Transverse colon (tissue), 4 donors: ENCODE results near the gene SCTR. TPM values are rescaled to one million over a fixed set of nuclear protein-coding genes. Genes with fewer than 3 reads are reported as not detected.

Experiments used
- DNase-seq: peaks from one replicate; pipeline ENCODE4 v3.0.0-alpha.2; 2019
- H3K27ac ChIP-seq, 4 donors: fragments of 200-600 bp; sonication (generic); 2 replicates each; pipeline ENCODE4 v1.5.1; 2016 to 2018; ENCODE audit warnings: inconsistent platforms in 4 of 4
- H3K27me3 ChIP-seq: fragments of 200-600 bp; sonication (generic); 2 replicates; pipeline ENCODE4 v1.5.1; 2017; ENCODE audit warnings: inconsistent platforms
- H3K36me3 ChIP-seq, 4 donors: fragments of 200-600 bp; sonication (generic); 2 replicates each; pipeline ENCODE4 v1.5.1; 2017 to 2019; ENCODE audit warnings: inconsistent platforms in 4 of 4
- H3K4me1 ChIP-seq, 4 donors: fragments of 200-600 bp; sonication (generic); 2 replicates each; pipeline ENCODE4 v1.5.1; 2017 to 2020; ENCODE audit warnings: inconsistent platforms in 4 of 4
- H3K4me3 ChIP-seq, 4 donors: fragments of 200-600 bp; sonication (generic); 1 replicate in 1 of 4; 2 replicates in 3 of 4; pipeline versions ENCODE4 v1.5.1 to v1.6.1; 2017 to 2019; ENCODE audit warnings: inconsistent platforms in 4 of 4
- H3K9me3 ChIP-seq, 2 donors: fragments of 200-600 bp; sonication (generic); 2 replicates each; pipeline ENCODE4 v1.5.1; 2017 to 2019; ENCODE audit warnings: inconsistent platforms in 2 of 2
- EP300 ChIP-seq: sonication (generic); formaldehyde crosslinking; IDR thresholded peaks from one replicate; pipeline ENCODE4 v1.6.1; 2017; ENCODE audit warnings: antibody characterized with exemption, low read depth
- POLR2A ChIP-seq: fragments of 450-650 bp; IDR thresholded peaks from one replicate; pipeline ENCODE4 v1.6.1; 2016; ENCODE audit warnings: antibody characterized with exemption, mild to moderate bottlenecking, moderate library complexity
- POLR2AphosphoS5 ChIP-seq, 3 donors: sonication (generic); formaldehyde crosslinking; IDR thresholded peaks; one replicate each; pipeline ENCODE4 v1.6.1; 2016; ENCODE audit warnings: antibody characterized with exemption in 3 of 3
- WGBS, 2 donors: methylation state at CpG; one replicate each; pipeline ENCODE4 v1.1.5; 2018; ENCODE audit warnings: low coverage in 1 of 2; 5-methylcytosine and 5-hydroxymethylcytosine counted together
- in situ Hi-C, 4 donors: fragments of 200-750 bp; cut with MboI; loops; one replicate each; pipeline versions ENCODE4 v1.15.0 to v1.15.1; 2017; ENCODE audit warnings: low sequenced_read_pairs in 3 of 4, low pct_ligation_motif_present in 1 of 4, low pct_unique_long_range_greater_than_20kb in 1 of 4
- intact Hi-C: fragments of 100-400 bp; cut with DNase I; formaldehyde crosslinking; loops from one replicate; pipeline ENCODE4 v1.15.1; 2023; ENCODE audit warnings: low total_unique reads
- total RNA-seq, 4 donors: library from RNA; depleted of rRNA; stranded (reverse); fragments of >200 nt; gene quantifications; one replicate each; pipeline ENCODE4 v1.1.0, GENCODE V29; 2016
- TF ChIP-seq, protein P1 (sequence below), 5 experiments: fragments of 200-600 bp in 3 of 5; fragments of 450-650 bp in 2 of 5; sonication (generic) in 3 of 5; IDR thresholded peaks; 1 replicate in 2 of 5; 2 replicates in 3 of 5; pipeline ENCODE4 v1.5.1; 2016 to 2017; ENCODE audit warnings: antibody characterized with exemption in 5 of 5, inconsistent platforms in 3 of 5, mild to moderate bottlenecking in 2 of 5, moderate library complexity in 1 of 5

Gene SCTR
- total RNA-seq, 4 donors from 2014 or later, result not detected

DNA sequence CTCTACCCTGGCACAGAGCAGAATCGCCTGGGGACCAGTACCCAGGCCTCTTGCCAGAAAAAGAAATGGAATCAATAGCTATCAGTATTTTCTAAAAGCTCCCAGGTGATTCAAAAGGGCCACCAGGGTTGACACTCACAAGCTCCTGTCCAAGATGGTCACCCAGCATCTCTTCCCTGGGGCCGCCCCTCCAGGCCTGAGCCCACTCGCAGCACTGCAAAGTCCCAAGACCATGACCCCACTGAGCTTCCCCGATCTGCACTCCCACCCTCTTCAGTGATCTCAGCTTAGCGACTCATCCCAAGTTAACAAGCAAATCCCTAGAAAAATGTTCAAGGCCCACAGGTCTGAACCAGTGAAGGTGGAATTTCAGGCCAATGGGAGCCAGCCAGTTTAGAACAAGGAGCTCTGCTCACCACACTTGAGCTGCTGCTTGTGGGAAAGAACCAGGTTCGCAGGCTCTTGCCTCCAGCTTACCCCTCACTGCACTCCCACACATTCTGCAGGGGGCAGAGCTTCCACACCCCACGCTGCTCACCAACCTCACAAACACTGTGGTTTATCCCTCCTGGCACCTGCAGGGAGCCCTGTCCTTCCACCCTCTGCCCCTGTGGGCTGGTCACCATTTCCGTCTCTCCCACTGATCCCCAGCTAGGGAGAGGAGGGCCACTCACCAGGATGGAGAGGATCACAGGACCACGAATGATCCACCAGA is 72.8 kb downstream of the SCTR start:
- Histone ChIP-seq H3K9me3 (no peaks in the 10 kb centered on the region), H3K27me3 (no peaks in the 10 kb centered on the region), H3K4me3 (no peak overlapping the region), H3K4me1 (no peaks in the 10 kb centered on the region), H3K36me3 (no peaks in the 10 kb centered on the region), H3K27ac (no peak overlapping the region)
- in situ Hi-C loops, result no loop called here
- TF ChIP-seq, protein P1, sequence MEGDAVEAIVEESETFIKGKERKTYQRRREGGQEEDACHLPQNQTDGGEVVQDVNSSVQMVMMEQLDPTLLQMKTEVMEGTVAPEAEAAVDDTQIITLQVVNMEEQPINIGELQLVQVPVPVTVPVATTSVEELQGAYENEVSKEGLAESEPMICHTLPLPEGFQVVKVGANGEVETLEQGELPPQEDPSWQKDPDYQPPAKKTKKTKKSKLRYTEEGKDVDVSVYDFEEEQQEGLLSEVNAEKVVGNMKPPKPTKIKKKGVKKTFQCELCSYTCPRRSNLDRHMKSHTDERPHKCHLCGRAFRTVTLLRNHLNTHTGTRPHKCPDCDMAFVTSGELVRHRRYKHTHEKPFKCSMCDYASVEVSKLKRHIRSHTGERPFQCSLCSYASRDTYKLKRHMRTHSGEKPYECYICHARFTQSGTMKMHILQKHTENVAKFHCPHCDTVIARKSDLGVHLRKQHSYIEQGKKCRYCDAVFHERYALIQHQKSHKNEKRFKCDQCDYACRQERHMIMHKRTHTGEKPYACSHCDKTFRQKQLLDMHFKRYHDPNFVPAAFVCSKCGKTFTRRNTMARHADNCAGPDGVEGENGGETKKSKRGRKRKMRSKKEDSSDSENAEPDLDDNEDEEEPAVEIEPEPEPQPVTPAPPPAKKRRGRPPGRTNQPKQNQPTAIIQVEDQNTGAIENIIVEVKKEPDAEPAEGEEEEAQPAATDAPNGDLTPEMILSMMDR (IDR thresholded peaks at IDR 0.05), result no peak
- no peak for TF ChIP-seq EP300
- no peak for TF ChIP-seq POLR2A
- no peak for TF ChIP-seq POLR2AphosphoS5 (IDR thresholded peaks at IDR 0.05)
- WGBS, 2 donors, result 81% methylated on average over 9 of the region's 9 CpGs; no CpG with 5 or more reads in 1 of the 2 donors
- DNase-seq, result no peak
- intact Hi-C loops, result no loop called here

DNA sequence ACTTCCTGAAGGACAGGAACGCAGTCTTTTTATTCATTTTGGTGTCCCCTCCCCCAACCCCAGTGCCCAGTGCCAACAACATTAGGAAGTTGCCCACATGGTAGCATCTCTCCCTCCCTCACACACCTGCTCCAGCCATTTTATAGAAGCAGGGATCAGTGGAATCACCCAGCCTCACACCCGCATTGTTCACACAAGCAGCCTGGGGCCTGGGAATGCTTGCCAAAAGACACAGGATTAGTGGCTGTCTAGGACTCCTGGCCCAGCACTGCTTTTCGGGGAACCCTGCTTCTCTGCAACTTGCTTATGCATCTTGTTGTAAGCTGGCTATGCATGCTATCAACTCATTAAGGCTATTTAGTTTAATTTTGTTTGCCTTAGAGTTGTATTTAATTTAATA is 74.8 kb downstream of the SCTR start:
- no peak overlapping the region for H3K4me3 ChIP-seq
- H3K9me3 ChIP-seq, result no peaks in the 10 kb centered on the region
- WGBS, 2 donors, result 60 to 74% methylated on average over 1 to 3 of the region's 3 CpGs
- no peak for DNase-seq
- no peaks in the 10 kb centered on the region for H3K36me3 ChIP-seq
- no peaks in the 10 kb centered on the region for H3K27me3 ChIP-seq
- in situ Hi-C loops, result no loop called here
- H3K4me1 ChIP-seq, result no peaks in the 10 kb centered on the region
- no peak overlapping the region for H3K27ac ChIP-seq
- no peak for TF ChIP-seq POLR2AphosphoS5 (IDR thresholded peaks at IDR 0.05)
- no peak for TF ChIP-seq EP300
- TF ChIP-seq, protein P1 (IDR thresholded peaks at IDR 0.05), result no peak
- no peak for TF ChIP-seq POLR2A
- intact Hi-C loops, result no loop called here

DNA sequence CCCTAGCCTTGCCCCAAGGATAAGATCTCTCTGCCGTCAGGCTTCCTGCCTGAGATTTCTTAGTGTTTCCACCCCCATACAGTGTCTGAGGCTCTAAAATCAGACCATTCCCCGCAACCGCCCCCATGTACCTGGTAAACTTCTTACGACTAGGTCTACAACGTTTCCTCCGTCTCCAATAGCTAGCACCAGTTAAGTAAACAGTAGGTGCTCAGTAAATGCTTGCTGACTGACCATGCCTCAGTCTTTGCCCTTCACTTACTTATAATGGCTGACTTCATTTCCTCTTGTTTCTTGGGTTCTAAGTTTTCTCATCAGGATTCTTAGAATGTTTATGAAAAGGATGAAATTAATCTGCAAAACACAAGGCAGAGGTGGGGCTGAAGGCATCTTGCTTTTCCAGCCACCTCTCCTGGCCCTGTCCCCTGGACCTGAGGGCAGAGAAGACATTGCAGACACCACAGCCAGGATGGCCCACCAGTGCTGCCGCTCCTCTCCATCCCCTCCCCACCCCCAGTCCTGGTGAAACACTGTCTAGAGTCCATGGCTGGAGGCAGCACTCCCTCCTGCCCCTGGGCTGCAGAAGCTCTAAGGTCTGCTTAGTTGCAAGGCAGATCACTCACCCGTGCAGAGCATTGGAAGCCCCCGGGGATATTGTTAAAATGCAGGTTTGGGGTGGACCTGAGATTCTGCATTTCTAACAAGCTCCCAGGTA is 75.7 kb downstream of the SCTR start:
- in situ Hi-C loops, result no loop called here
- H3K4me3 ChIP-seq, result no peak overlapping the region
- 75 to 91% methylated on average over 7 to 9 of the region's 9 CpGs for WGBS, 2 donors
- H3K36me3 ChIP-seq, result no peaks in the 10 kb centered on the region
- no peak for DNase-seq
- no peaks in the 10 kb centered on the region for H3K27me3 ChIP-seq
- intact Hi-C loops, result no loop called here
- no peaks in the 10 kb centered on the region for H3K9me3 ChIP-seq
- TF ChIP-seq, protein P1 (IDR thresholded peaks at IDR 0.05), result no peak
- TF ChIP-seq POLR2A (no peak), EP300 (no peak), POLR2AphosphoS5 (IDR thresholded peaks at IDR 0.05) (no peak)
- H3K4me1 ChIP-seq, result no peaks in the 10 kb centered on the region
- H3K27ac ChIP-seq, result no peak overlapping the region

DNA sequence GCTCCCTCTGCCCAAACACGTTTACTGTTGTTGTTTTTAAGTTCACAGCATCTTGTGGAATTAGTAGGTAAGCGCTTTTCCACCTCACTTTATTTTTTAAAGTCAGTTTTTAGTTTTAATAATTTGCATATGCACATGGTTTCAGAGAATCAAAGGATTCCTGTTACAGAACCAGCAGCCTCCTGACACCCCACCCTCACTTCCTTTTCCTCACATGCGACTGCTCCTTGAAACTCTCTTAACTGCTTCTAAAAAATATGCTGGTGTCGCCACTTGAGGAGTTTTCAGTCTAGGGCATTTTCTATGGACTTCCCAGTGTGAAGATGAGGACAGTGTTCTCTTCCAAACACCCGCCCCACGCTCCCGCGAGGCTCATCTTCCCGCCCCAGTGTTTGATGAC is 78.2 kb downstream of the SCTR start:
- Histone ChIP-seq H3K4me1 (no peaks in the 10 kb centered on the region), H3K36me3 (no peaks in the 10 kb centered on the region), H3K9me3 (no peaks in the 10 kb centered on the region), H3K27ac (no peak overlapping the region), H3K27me3 (no peaks in the 10 kb centered on the region), H3K4me3 (no peak overlapping the region)
- intact Hi-C loops (no loop called here), in situ Hi-C loops (no loop called here)
- no peak for TF ChIP-seq POLR2A
- TF ChIP-seq, protein P1 (IDR thresholded peaks at IDR 0.05), result no peak
- no peak for DNase-seq
- 65 to 79% methylated on average over 3 to 9 of the region's 9 CpGs for WGBS, 2 donors
